NCI-H2107 treated with DMSO at 0.1 percent for 48 hours (cell line): ENCODE measurements around the gene RAET1E.

Experiments
- DNase-seq: peaks from one replicate; lab custom pipeline; 2025; ENCODE audit not compliant: unreplicated experiment; lab: John Stamatoyannopoulos, UW

Gene RAET1E

GRCh38 chr6:149891259-149891658 is 6.7 kb downstream of the RAET1E start:
- no peak for DNase-seq

DNA sequence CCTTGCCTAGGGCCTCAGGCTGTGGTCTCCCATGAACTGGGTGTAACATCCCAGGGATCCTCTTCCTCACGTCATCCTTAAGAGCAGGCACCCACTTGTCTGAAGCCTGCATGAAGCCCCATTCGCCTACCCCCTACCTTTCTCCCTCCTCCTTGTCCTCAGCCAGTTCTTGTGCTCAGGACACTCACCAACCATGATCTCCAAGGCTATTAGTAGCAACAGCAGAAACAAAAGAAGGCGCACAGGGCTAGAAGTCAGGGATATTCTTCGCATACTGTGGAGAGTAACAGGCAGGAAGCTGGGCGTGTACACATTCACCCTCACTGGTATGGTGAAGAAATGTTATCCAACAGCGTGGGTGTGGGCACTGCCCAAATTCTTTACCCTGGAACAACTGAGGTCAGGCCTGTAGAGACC is 7.3 kb downstream of the RAET1E start:
- DNase-seq = no peak

DNA sequence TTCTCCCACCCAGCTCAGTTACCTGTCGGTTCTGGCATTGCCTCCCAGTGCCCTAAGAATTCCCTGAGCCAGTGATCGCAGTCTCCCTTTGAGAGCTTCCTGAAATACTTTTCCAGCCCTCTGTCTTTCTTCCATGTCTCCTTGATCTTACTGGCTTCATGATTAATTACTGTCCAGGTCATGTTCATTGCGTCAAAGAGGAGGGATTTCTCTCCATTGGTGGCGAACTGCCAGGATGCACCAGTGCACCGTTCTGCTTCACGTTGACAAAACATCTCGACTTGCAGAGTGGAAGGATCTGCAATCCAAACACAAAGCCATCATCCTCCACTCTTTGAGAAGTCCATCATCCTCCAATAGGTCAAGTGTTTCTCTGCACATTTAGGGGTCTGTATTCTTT is 8.6 kb downstream of the RAET1E start:
- DNase-seq = no peak

DNA sequence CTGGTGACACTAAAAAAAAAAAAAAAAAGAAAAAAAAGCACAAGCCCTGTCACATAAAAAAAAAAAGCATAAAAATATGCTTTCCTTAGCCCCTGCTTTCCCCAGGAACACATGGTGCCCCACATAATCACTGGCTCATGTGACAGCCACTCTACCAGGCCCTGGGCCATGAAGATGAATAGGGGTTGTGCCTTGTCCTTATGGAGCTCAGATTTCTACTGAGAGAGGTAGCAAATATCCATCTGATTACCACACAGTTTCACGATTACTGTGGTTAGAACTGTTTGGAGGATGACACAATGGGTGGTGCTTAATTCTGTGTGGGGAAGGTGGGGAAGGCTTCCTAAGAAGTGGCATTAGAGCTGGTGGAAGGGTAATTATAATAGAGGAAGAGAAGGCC is 9.3 kb downstream of the RAET1E start:
- peak; percentile 93 for DNase-seq

DNA sequence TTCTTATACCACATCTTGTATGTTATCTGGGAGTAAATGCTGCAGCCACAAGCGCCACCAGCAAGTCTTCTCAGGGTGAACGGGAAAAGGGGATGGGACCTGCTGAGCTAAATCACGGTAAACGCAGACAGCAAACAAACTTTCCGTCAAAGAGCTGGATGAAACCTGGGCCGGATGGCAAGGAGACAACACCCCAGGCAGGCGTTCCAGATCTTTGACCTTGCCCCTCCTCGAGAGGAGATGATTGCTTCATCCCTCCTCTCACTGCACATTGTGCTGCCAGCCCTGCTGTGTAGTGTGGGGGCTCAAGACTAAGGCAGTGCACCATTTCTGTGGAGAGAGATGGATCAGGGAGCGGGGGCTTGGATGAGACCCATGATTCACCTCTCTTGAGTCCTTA is 9.8 kb downstream of the RAET1E start:
- DNase-seq = no peak

DNA sequence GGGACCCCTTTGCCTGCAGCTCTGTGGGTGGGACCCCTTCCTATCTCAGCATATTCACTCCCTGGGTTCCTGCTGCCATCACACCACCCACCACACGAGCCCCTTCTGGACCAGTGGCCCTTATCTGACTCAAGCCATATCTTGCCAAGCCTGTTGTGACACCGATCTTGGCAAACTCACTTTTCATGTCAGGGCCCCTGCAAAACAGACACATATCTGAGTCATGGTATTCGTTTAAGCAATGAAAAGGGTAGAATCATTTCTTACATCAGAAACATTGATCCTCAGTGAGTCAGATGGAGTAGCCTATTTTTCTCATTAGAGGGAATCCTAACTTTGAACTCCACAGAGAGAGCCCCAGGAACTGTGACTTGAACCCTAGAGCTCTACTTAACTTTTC is 10.6 kb downstream of the RAET1E start:
- no peak for DNase-seq

DNA sequence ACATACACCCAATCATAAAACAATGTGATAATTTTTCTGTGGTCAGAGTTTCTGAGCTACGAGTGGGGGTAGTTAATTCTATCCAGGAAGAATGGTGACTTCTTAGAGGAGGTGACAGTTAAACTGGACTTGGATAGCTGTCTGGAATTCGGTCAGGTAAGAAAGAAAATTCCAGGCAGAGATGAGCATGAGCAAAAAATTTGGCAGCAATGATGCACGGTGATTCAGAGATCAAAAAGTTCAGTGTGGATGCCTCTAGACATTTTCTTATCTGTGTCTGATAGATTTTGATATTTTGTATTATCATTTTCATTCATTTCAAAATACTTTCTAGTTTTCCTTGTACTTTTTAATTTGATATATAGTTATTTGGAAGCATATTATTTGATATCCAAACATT is 12.0 kb downstream of the RAET1E start:
- no peak for DNase-seq

- no peak for DNase-seq
These were observed 13.3 kb downstream of the RAET1E start for GRCh38 chr6:149884617-149885016.

- peak; percentile 23 for DNase-seq
These were observed 13.7 kb downstream of the RAET1E start for GRCh38 chr6:149884215-149884614.

GRCh38 chr6:149881860-149882259 is 16.1 kb downstream of the RAET1E start:
- no peak for DNase-seq

GRCh38 chr6:149881066-149881766 is 16.7 kb downstream of the RAET1E start:
- DNase-seq = no peak

DNA sequence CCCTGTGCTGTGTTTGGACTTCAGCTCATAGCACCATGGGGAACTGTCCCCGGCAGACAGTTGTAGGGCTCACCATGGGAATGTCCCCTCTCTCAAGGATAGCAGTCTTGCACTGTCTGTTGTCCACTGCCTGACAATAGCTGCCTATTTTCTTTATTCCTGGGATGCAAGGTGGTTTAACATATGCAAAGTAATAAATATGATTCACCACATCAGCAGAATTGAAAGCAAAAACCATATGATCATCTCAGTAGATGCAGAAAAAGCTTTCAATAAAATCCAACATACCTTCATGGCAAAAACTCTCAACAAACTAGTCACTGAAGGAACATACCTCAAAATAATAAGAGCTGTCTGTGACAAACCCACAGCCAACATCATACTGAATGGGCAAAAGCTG is 20.3 kb downstream of the RAET1E start:
- DNase-seq = no peak

- DNase-seq = no peak
These were observed 21.5 kb downstream of the RAET1E start for GRCh38 chr6:149876241-149876933.

DNA sequence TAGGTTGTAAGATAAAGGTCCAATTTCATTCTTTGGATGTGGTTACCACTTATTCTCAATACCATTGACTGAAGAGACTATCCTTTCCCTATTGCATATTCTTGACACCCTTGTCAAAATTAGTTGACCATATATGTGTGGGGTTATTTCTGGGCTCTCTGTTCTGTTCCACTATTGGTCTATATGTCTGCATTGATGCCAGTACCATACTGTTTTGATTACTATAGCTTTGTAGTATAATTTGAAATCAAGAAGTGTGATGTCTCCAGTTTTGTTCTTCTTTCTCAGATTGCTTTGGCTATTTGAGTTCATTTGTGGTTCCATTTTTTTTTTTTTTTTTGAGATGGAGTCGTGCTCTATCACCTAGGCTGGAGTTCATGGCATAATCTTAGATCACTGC is 25.7 kb downstream of the RAET1E start:
- no peak for DNase-seq

- no peak for DNase-seq
These were observed 26.7 kb downstream of the RAET1E start for GRCh38 chr6:149871182-149871581.

DNA sequence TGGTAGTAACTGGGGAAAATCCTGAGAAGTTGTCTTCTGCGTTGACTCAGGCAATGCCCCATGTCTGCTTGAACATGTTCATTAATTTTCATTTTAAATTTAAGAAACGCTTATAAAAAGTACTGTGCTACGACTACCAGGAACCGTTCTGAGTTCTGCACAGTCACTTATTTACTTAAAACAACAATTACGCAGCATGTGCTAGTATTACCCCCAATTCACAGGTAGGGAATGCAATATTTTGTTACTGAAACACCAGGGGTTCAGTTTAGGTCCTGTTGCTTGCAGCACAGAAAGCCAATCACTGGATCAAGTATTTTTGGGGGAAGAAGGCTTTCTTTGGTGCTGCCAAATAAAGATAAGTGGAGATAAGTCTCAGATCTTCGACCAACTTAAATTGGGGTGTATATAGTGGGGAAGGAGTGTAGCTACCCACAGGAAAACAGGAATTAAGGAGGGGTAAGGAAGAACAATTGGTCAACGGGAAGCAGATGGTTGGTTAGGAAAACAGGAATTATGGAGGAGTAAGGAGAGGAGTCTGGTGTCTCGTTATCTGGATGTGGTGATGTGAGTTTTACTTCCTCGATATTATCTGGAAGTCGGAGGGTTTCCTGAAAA is 28.5 kb downstream of the RAET1E start:
- DNase-seq = no peak

GRCh38 chr6:149867876-149868640 is 29.9 kb downstream of the RAET1E start:
- DNase-seq = no peak

- peak; percentile 73 for DNase-seq
These were observed 33.1 kb downstream of the RAET1E start for GRCh38 chr6:149864578-149865535.

DNA sequence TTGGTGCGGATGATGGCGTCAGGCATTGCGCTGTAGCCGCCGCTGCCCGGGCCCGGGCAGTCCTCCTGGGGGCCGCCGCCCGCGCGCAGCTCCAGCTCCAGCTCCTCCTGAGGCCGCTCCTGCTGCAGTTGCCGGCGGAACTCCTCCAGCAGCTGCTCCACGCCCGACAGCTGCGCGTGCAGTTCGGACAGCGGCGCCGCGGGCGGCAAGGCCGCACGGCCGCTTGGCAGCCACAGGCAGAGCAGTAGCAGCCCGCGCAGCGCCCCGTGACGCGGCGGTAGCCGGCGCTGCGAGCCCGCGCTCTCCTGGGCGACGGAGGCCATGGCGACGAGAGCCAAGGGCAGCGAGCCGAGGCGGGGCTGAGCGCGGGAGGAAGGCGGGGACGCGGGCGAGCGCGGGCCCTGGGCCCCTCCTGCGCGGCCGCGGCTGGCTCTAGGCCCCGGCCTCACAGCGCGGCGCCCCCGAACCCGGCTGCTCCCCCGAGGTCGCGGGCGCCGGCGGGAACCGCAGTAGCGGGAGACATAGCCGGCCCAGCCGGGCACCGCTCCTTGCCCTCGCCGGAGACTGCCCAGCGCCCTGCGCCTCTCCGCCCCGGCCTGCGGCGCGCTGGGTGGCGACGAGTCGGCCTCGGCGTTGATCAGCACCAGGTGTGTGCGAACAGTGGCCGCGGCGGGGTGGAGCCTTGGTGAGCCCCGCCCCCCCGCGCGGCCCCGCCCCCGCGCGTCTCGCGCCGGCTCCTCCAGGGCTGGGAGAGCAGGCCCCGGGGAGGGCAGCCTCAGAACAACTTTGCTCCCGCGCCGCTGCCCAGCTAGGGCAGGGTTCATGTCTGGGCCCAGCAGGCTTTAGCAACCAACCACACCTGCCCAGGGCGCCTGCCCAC is 34.0 kb downstream of the RAET1E start, which contains the start of gene LRP11:
Gene LRP11 (minus strand): TSS at position 662 of the 880 bp plus-strand sequence. CDS start 339 bp downstream, at position 323.
- peak; percentile 68 for DNase-seq
